Dermis microvascular lymphatic vessel endothelial cell (primary cell): Measurements from ENCODE around the gene UBE2E3. TPM values are rescaled to one million over a fixed set of nuclear protein-coding genes. Genes with fewer than 3 reads are reported as not detected.
"Not testable (repeated sequence)": the region's sequence is repeated elsewhere in the genome, so short reads cannot be mapped to it uniquely, and the experiment has no call there.

Experiments
- DNase-seq, 2 donors: peaks; one replicate each; pipeline versions ENCODE4 v3.0.0 to v3.0.0-alpha.2; 2010; ENCODE audit warnings: low read depth in 2 of 2
- total RNA-seq: library from RNA; depleted of rRNA; stranded (reverse); fragments of >200 nt; gene quantifications from 2 replicates; pipeline ENCODE4 v1.2.1, GENCODE V29; 2014

The UBE2E3 gene
- total RNA-seq, 1 donor from 2014 or later, result 26.6 TPM

- DNase-seq, result no peak
Observed at GRCh38 chr2:181073896-181074295, 93.5 kb downstream of the UBE2E3 start.

GRCh38 chr2:181074457-181074856 lies 94.1 kb downstream of the UBE2E3 start:
- peak in 1 of 2 donors; percentile 51 for DNase-seq

GRCh38 chr2:181076658-181077057 lies 96.3 kb downstream of the UBE2E3 start:
- no peak for DNase-seq

GRCh38 chr2:181077128-181077709 lies 96.8 kb downstream of the UBE2E3 start:
- DNase-seq, result peak; percentile 35 to 57

GRCh38 chr2:181083140-181083539 lies 102.7 kb downstream of the UBE2E3 start:
- DNase-seq, result no peak

GRCh38 chr2:181085734-181086133 lies 105.3 kb downstream of the UBE2E3 start:
- DNase-seq, result no peak

GRCh38 chr2:181091920-181092319 lies 111.5 kb downstream of the UBE2E3 start:
- not testable (repeated sequence) for DNase-seq

GRCh38 chr2:181095486-181095885 lies 115.1 kb downstream of the UBE2E3 start:
- no peak for DNase-seq

GRCh38 chr2:181103659-181104058 lies 123.3 kb downstream of the UBE2E3 start:
- no peak for DNase-seq

- DNase-seq, result peak; percentile 17 to 52
Observed at GRCh38 chr2:181104512-181105115, 124.2 kb downstream of the UBE2E3 start.

- no peak for DNase-seq
Observed at GRCh38 chr2:181105562-181105961, 125.2 kb downstream of the UBE2E3 start.

- no peak for DNase-seq
Observed at GRCh38 chr2:181106229-181106628, 125.8 kb downstream of the UBE2E3 start.

- peak in 1 of 2 donors; percentile 79 for DNase-seq
Observed at GRCh38 chr2:181106789-181107627, 126.6 kb downstream of the UBE2E3 start.

- DNase-seq, result no peak
Observed at GRCh38 chr2:181107628-181107945, 127.2 kb downstream of the UBE2E3 start.

GRCh38 chr2:181111059-181111458 lies 130.7 kb downstream of the UBE2E3 start:
- DNase-seq, result no peak

GRCh38 chr2:181112916-181113315 lies 132.5 kb downstream of the UBE2E3 start:
- no peak for DNase-seq
